Renal cortex interstitium (tissue), 11 donors: ENCODE data around the gene DPT. TPM values are rescaled to one million over a fixed set of nuclear protein-coding genes. Genes with fewer than 3 reads are reported as not detected.

ENCODE experiments used
- DNase-seq, 11 donors: peaks; one replicate each; pipeline ENCODE4 v3.0.0-alpha.2; 2013; ENCODE audit warnings: low read depth in 9 of 11, low spot score in 4 of 11; ENCODE audit errors: extremely low read depth in 1 of 11
- polyA plus RNA-seq, 3 donors: library from polyadenylated mRNA; unstranded; fragments of 120-200 nt; gene quantifications; one replicate each; pipeline ENCODE4 v1.2.1, GENCODE V29; 2013; ENCODE audit not compliant: insufficient read length in 3 of 3

DPT gene
- polyA plus RNA-seq, 3 donors: 0.12 to 0.19 TPM; not detected in 1

- DNase-seq: no peak
Observed at GRCh38 chr1:168714012-168714411, 15.0 kb downstream of the DPT start.

GRCh38 chr1:168709405-168710363, 19.3 kb downstream of the DPT start:
- DNase-seq: no peak

GRCh38 chr1:168708698-168709404, 20.2 kb downstream of the DPT start:
- DNase-seq: no peak

- no peak for DNase-seq
Observed at GRCh38 chr1:168706391-168706992, 22.5 kb downstream of the DPT start.

GRCh38 chr1:168700575-168701268, 28.3 kb downstream of the DPT start:
- DNase-seq: no peak

- no peak for DNase-seq
Observed at GRCh38 chr1:168698453-168698852, 30.6 kb downstream of the DPT start.

- no peak for DNase-seq
Observed at GRCh38 chr1:168697356-168698126, 31.5 kb downstream of the DPT start.

- no peak for DNase-seq
Observed at GRCh38 chr1:168696125-168696760, 32.8 kb downstream of the DPT start.

- no peak for DNase-seq
Observed at GRCh38 chr1:168693872-168694238, 35.2 kb downstream of the DPT start.

GRCh38 chr1:168693197-168693871, 35.7 kb downstream of the DPT start:
- no peak for DNase-seq

- DNase-seq: no peak
Observed at GRCh38 chr1:168692472-168692871, 36.5 kb downstream of the DPT start.

GRCh38 chr1:168691541-168691940, 37.5 kb downstream of the DPT start:
- DNase-seq: no peak

- no peak for DNase-seq
Observed at GRCh38 chr1:168689726-168690602, 39.0 kb downstream of the DPT start.

GRCh38 chr1:168689327-168689657, 39.7 kb downstream of the DPT start:
- no peak for DNase-seq

- peak in 1 of 11 donors; percentile 10 for DNase-seq
Observed at GRCh38 chr1:168688644-168689326, 40.2 kb downstream of the DPT start.

- peak in 1 of 11 donors; percentile 34 for DNase-seq
Observed at GRCh38 chr1:168687816-168688215, 41.2 kb downstream of the DPT start.
